Measurements from ENCODE around the gene AGO1. TPM values are rescaled to one million over a fixed set of nuclear protein-coding genes. Genes with fewer than 3 reads are reported as not detected.

AGO1 gene
- total and polyA plus RNA-seq, 2 of the 8 experiments (the other 6 are each of a cell fraction or from before 2014, with no cell fraction given) = 15.1 to 73.7 TPM

GRCh38 chr1:35894656-35895055 lies 11.6 kb downstream of the AGO1 start (continued):
- TF ChIP-seq, protein P1, sequence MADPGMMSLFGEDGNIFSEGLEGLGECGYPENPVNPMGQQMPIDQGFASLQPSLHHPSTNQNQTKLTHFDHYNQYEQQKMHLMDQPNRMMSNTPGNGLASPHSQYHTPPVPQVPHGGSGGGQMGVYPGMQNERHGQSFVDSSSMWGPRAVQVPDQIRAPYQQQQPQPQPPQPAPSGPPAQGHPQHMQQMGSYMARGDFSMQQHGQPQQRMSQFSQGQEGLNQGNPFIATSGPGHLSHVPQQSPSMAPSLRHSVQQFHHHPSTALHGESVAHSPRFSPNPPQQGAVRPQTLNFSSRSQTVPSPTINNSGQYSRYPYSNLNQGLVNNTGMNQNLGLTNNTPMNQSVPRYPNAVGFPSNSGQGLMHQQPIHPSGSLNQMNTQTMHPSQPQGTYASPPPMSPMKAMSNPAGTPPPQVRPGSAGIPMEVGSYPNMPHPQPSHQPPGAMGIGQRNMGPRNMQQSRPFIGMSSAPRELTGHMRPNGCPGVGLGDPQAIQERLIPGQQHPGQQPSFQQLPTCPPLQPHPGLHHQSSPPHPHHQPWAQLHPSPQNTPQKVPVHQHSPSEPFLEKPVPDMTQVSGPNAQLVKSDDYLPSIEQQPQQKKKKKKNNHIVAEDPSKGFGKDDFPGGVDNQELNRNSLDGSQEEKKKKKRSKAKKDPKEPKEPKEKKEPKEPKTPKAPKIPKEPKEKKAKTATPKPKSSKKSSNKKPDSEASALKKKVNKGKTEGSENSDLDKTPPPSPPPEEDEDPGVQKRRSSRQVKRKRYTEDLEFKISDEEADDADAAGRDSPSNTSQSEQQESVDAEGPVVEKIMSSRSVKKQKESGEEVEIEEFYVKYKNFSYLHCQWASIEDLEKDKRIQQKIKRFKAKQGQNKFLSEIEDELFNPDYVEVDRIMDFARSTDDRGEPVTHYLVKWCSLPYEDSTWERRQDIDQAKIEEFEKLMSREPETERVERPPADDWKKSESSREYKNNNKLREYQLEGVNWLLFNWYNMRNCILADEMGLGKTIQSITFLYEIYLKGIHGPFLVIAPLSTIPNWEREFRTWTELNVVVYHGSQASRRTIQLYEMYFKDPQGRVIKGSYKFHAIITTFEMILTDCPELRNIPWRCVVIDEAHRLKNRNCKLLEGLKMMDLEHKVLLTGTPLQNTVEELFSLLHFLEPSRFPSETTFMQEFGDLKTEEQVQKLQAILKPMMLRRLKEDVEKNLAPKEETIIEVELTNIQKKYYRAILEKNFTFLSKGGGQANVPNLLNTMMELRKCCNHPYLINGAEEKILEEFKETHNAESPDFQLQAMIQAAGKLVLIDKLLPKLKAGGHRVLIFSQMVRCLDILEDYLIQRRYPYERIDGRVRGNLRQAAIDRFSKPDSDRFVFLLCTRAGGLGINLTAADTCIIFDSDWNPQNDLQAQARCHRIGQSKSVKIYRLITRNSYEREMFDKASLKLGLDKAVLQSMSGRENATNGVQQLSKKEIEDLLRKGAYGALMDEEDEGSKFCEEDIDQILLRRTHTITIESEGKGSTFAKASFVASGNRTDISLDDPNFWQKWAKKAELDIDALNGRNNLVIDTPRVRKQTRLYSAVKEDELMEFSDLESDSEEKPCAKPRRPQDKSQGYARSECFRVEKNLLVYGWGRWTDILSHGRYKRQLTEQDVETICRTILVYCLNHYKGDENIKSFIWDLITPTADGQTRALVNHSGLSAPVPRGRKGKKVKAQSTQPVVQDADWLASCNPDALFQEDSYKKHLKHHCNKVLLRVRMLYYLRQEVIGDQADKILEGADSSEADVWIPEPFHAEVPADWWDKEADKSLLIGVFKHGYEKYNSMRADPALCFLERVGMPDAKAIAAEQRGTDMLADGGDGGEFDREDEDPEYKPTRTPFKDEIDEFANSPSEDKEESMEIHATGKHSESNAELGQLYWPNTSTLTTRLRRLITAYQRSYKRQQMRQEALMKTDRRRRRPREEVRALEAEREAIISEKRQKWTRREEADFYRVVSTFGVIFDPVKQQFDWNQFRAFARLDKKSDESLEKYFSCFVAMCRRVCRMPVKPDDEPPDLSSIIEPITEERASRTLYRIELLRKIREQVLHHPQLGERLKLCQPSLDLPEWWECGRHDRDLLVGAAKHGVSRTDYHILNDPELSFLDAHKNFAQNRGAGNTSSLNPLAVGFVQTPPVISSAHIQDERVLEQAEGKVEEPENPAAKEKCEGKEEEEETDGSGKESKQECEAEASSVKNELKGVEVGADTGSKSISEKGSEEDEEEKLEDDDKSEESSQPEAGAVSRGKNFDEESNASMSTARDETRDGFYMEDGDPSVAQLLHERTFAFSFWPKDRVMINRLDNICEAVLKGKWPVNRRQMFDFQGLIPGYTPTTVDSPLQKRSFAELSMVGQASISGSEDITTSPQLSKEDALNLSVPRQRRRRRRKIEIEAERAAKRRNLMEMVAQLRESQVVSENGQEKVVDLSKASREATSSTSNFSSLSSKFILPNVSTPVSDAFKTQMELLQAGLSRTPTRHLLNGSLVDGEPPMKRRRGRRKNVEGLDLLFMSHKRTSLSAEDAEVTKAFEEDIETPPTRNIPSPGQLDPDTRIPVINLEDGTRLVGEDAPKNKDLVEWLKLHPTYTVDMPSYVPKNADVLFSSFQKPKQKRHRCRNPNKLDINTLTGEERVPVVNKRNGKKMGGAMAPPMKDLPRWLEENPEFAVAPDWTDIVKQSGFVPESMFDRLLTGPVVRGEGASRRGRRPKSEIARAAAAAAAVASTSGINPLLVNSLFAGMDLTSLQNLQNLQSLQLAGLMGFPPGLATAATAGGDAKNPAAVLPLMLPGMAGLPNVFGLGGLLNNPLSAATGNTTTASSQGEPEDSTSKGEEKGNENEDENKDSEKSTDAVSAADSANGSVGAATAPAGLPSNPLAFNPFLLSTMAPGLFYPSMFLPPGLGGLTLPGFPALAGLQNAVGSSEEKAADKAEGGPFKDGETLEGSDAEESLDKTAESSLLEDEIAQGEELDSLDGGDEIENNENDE (IDR thresholded peaks at IDR 0.05; ENCODE audit: insufficient replicate concordance, low read length) = no peak
- TF ChIP-seq, protein P2, sequence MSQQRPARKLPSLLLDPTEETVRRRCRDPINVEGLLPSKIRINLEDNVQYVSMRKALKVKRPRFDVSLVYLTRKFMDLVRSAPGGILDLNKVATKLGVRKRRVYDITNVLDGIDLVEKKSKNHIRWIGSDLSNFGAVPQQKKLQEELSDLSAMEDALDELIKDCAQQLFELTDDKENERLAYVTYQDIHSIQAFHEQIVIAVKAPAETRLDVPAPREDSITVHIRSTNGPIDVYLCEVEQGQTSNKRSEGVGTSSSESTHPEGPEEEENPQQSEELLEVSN (IDR thresholded peaks at IDR 0.05) = no peak
- no peak for TF ChIP-seq RNF2 (IDR thresholded peaks at IDR 0.05; ENCODE audit: borderline replicate concordance, low read depth, low read length, missing control alignments, poor library complexity, severe bottlenecking)
- TF ChIP-seq TAF7 (optimal IDR thresholded peaks at IDR 0.05; ENCODE audit: borderline replicate concordance, low read depth, low read length) = no peak
- TF ChIP-seq HDAC2 (IDR thresholded peaks at IDR 0.05; ENCODE audit: borderline replicate concordance in 1 of 2, low read depth in 2 of 2, low read length in 2 of 2) = no peak
